Esophagus squamous epithelium (tissue), 4 donors: ENCODE data around the gene C2CD2.

Experiments
- POLR2A ChIP-seq, 4 donors: fragments of 450-650 bp; IDR thresholded peaks; one replicate each; pipeline ENCODE4 v1.6.1; 2017; ENCODE audit warnings: antibody characterized with exemption in 4 of 4, mild to moderate bottlenecking in 4 of 4, moderate library complexity in 3 of 4
- TF ChIP-seq, protein P1 (sequence below), 6 experiments: fragments of 450-650 bp in 4 of 6; fragments of 200-600 bp in 2 of 6; sonication (generic) in 2 of 6; IDR thresholded peaks; one replicate each; pipeline ENCODE4 v1.5.1; 2016 to 2019; ENCODE audit warnings: antibody characterized with exemption in 6 of 6, mild to moderate bottlenecking in 4 of 6, moderate library complexity in 4 of 6

GRCh38 chr21:41865002-41865777 lies 88.6 kb downstream of the C2CD2 start:
- TF ChIP-seq, protein P1, sequence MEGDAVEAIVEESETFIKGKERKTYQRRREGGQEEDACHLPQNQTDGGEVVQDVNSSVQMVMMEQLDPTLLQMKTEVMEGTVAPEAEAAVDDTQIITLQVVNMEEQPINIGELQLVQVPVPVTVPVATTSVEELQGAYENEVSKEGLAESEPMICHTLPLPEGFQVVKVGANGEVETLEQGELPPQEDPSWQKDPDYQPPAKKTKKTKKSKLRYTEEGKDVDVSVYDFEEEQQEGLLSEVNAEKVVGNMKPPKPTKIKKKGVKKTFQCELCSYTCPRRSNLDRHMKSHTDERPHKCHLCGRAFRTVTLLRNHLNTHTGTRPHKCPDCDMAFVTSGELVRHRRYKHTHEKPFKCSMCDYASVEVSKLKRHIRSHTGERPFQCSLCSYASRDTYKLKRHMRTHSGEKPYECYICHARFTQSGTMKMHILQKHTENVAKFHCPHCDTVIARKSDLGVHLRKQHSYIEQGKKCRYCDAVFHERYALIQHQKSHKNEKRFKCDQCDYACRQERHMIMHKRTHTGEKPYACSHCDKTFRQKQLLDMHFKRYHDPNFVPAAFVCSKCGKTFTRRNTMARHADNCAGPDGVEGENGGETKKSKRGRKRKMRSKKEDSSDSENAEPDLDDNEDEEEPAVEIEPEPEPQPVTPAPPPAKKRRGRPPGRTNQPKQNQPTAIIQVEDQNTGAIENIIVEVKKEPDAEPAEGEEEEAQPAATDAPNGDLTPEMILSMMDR (IDR thresholded peaks at IDR 0.05): no peak
- TF ChIP-seq POLR2A (IDR thresholded peaks at IDR 0.05): no peak
